Karpas-422 (cell line): ENCODE results near the gene KCNH6. TPM values are rescaled to one million over a fixed set of nuclear protein-coding genes. Genes with fewer than 3 reads are reported as not detected.

Source experiments
- DNase-seq: peaks from one replicate; pipeline ENCODE4 v3.0.0-alpha.2; 2015
- H2AFZ ChIP-seq: fragments of 200-600 bp; sonication (generic); 2 replicates; pipeline ENCODE4 v1.6.1; 2014; ENCODE audit warnings: antibody characterized with exemption, low read length, mixed read lengths
- H3K27ac ChIP-seq: fragments of 200-600 bp; sonication (generic); 2 replicates; pipeline ENCODE4 v1.5.1; 2014; ENCODE audit warnings: mild to moderate bottlenecking, low read length, moderate library complexity
- H3K27me3 ChIP-seq: fragments of 200-600 bp; sonication (generic); 2 replicates; pipeline ENCODE4 v1.6.1; 2014; ENCODE audit warnings: low read length, mixed read lengths
- H3K36me3 ChIP-seq: fragments of 200-600 bp; sonication (generic); 2 replicates; pipeline ENCODE4 v1.6.1; 2014; ENCODE audit warnings: low read length, mixed read lengths; ENCODE audit not compliant: insufficient read depth
- H3K4me1 ChIP-seq: fragments of 200-600 bp; sonication (generic); 2 replicates; pipeline ENCODE4 v1.6.1; 2014; ENCODE audit warnings: mild to moderate bottlenecking, low read length, mixed read lengths
- H3K4me2 ChIP-seq: fragments of 200-600 bp; sonication (generic); 2 replicates; pipeline ENCODE4 v1.6.1; 2014; ENCODE audit warnings: low read length, low read depth, mild to moderate bottlenecking; ENCODE audit not compliant: poor library complexity, severe bottlenecking
- H3K4me3 ChIP-seq: fragments of 200-600 bp; sonication (generic); 2 replicates; pipeline ENCODE4 v1.5.1; 2014; ENCODE audit warnings: mild to moderate bottlenecking, antibody characterized with exemption, low read length, mixed read lengths
- H3K79me2 ChIP-seq: fragments of 200-600 bp; sonication (generic); 2 replicates; pipeline ENCODE4 v1.6.1; 2014; ENCODE audit warnings: mild to moderate bottlenecking, low read length, mixed read lengths
- H3K9ac ChIP-seq: fragments of 200-600 bp; sonication (generic); 2 replicates; pipeline ENCODE4 v1.6.0; 2014; ENCODE audit warnings: low read length
- H3K9me2 ChIP-seq: fragments of 200-600 bp; sonication (generic), shearing (Covaris generic); replicated peaks from 2 replicates; pipeline ENCODE4 v1.6.0; 2014; ENCODE audit warnings: mild to moderate bottlenecking, low read length, moderate library complexity; ENCODE audit not compliant: insufficient read depth
- H3K9me3 ChIP-seq: fragments of 300-700, 200-600 bp; sonication (generic); 2 replicates; pipeline ENCODE4 v1.6.1; 2014; ENCODE audit warnings: low read length, mixed read lengths
- H4K20me1 ChIP-seq: fragments of 200-600 bp; sonication (generic); 2 replicates; pipeline ENCODE4 v1.6.1; 2014; ENCODE audit warnings: mild to moderate bottlenecking, antibody characterized with exemption, low read length, low read depth; ENCODE audit not compliant: insufficient read depth
- total RNA-seq: library from RNA; depleted of rRNA; stranded (reverse); fragments of >200 nt; shearing (Covaris generic); gene quantifications from 2 replicates; pipeline ENCODE4 v1.2.3, GENCODE V29; 2014; ENCODE audit warnings: low replicate concordance

KCNH6 gene
- total RNA-seq, 1 experiment from 2014 or later, result not detected

DNA sequence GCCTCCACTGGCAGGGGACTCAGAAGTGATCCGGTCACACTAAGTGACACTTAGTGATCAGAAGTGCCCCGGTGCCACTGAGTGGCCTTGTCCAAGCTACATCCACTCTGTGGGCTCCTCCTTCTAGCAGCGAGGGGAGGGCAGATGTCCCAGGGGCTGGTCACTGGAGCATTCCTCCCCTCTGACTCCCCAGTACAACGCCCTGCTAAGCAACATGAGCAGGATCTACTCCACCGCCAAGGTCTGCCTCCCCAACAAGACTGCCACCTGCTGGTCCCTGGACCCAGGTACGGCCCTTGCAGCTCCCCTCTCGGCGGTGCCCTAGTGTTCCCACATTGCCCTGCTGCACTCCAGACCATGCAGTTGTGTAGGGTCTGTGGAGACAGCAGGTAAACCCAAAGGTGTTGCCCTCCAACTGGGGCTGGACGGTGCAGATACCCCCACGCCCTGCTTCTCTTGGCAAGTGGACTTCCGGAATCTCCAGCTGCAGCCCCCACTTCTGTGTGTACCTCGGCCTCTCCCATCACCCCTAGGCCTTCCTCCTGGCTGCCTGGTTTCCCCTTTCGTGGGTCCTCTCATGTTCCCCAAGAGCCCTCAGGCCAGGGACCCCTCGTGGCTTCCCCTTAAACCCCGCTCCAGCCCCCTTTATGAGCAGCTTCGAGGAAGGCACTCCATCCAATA lies 44.2 kb upstream of the KCNH6 start:
- Histone ChIP-seq H3K9ac (no peak overlapping the region), H3K36me3 (no peaks in the 10 kb centered on the region), H3K27ac (no peak overlapping the region), H2AFZ (no peak overlapping the region), H4K20me1 (no peaks in the 10 kb centered on the region), H3K9me3 (no peaks in the 10 kb centered on the region), H3K4me1 (peaks cover 66% of the 10 kb centered on the region), H3K79me2 (no peaks in the 10 kb centered on the region), H3K4me3 (no peak overlapping the region), H3K4me2 (peak overlapping the region; percentile 13), H3K27me3 (no peaks in the 10 kb centered on the region), H3K9me2 (no peaks in the 10 kb centered on the region)
- peak; percentile 94 for DNase-seq

GRCh38 chr17:63479495-63480184 lies 43.5 kb upstream of the KCNH6 start:
- no peak overlapping the region for H3K9ac ChIP-seq
- no peaks in the 10 kb centered on the region for H3K79me2 ChIP-seq
- no peaks in the 10 kb centered on the region for H3K9me2 ChIP-seq
- no peak overlapping the region for H2AFZ ChIP-seq
- H3K4me1 ChIP-seq, result peaks cover 70% of the 10 kb centered on the region
- no peaks in the 10 kb centered on the region for H3K36me3 ChIP-seq
- no peaks in the 10 kb centered on the region for H3K9me3 ChIP-seq
- no peak for DNase-seq
- H3K4me3 ChIP-seq, result no peak overlapping the region
- H3K4me2 ChIP-seq, result no peak overlapping the region
- H4K20me1 ChIP-seq, result no peaks in the 10 kb centered on the region
- no peaks in the 10 kb centered on the region for H3K27me3 ChIP-seq
- no peak overlapping the region for H3K27ac ChIP-seq

- no peaks in the 10 kb centered on the region for H3K9me3 ChIP-seq
- no peaks in the 10 kb centered on the region for H3K36me3 ChIP-seq
- no peaks in the 10 kb centered on the region for H4K20me1 ChIP-seq
- no peaks in the 10 kb centered on the region for H3K27me3 ChIP-seq
- H3K79me2 ChIP-seq, result no peaks in the 10 kb centered on the region
- peaks cover 70% of the 10 kb centered on the region for H3K4me1 ChIP-seq
- H3K9ac ChIP-seq, result peak overlapping the region; percentile 37; the same call in 1 of the 2 replicates
- DNase-seq, result no peak
- no peak overlapping the region for H3K27ac ChIP-seq
- H3K4me2 ChIP-seq, result peak overlapping the region; percentile 63
- no peak overlapping the region for H2AFZ ChIP-seq
- peak overlapping the region; percentile 20; the same call in 1 of the 2 replicates for H3K4me3 ChIP-seq
- H3K9me2 ChIP-seq, result no peaks in the 10 kb centered on the region
Observed at GRCh38 chr17:63480192-63480784, 42.9 kb upstream of the KCNH6 start.

DNA sequence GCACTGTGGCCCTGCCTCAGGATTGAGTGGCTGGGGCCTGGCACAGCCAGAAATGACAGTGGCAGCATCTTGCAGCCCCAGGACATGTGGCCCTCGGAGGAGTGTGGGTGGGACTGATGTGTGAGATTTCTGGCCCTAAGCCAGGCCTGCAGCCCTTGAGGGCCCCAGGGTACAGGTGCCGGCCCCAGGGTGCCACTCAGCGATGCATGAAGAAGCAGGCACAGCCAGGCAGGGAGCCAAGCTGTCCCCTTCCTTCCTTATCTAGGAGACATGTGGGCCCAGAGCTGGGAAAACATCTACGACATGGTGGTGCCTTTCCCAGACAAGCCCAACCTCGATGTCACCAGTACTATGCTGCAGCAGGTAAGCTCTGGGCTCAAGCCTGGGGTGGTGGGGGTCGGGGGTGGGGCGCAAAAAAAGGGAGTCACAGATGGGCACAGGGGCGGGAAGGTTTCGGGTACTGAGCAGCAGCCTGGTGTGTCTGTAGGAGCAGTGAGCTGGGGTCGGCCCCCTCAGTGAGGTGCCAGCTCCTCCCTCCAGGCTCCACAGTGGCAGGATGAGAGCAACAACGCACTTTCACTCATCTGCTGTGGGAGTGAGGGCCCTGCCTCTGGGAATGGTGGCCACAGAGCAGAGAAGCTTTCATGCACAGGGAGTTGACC lies 42.2 kb upstream of the KCNH6 start:
- Histone ChIP-seq H3K4me1 (peaks cover 67% of the 10 kb centered on the region), H2AFZ (no peak overlapping the region), H3K27me3 (no peaks in the 10 kb centered on the region), H3K9me3 (no peaks in the 10 kb centered on the region), H3K4me3 (peak overlapping the region; percentile 20; the same call in 1 of the 2 replicates), H3K79me2 (no peaks in the 10 kb centered on the region), H3K36me3 (no peaks in the 10 kb centered on the region), H3K4me2 (peak overlapping the region; percentile 63), H3K27ac (no peak overlapping the region), H4K20me1 (no peaks in the 10 kb centered on the region), H3K9ac (peak overlapping the region; percentile 37; the same call in 1 of the 2 replicates), H3K9me2 (no peaks in the 10 kb centered on the region)
- DNase-seq, result peak; percentile 84

- Histone ChIP-seq H3K36me3 (no peaks in the 10 kb centered on the region), H3K9me3 (no peaks in the 10 kb centered on the region), H3K27ac (no peak overlapping the region), H3K4me2 (peak overlapping the region; percentile 63), H3K27me3 (no peaks in the 10 kb centered on the region), H3K9me2 (no peaks in the 10 kb centered on the region), H4K20me1 (no peaks in the 10 kb centered on the region), H2AFZ (no peak overlapping the region), H3K4me1 (peaks cover 67% of the 10 kb centered on the region), H3K9ac (peak overlapping the region; percentile 37; the same call in 1 of the 2 replicates), H3K79me2 (no peaks in the 10 kb centered on the region), H3K4me3 (peak overlapping the region; percentile 20; the same call in 1 of the 2 replicates)
- no peak for DNase-seq
Observed at GRCh38 chr17:63481488-63481870, 41.7 kb upstream of the KCNH6 start.

GRCh38 chr17:63482509-63482908 lies 40.6 kb upstream of the KCNH6 start:
- H3K9ac ChIP-seq, result no peak overlapping the region
- H3K4me1 ChIP-seq, result peaks cover 69% of the 10 kb centered on the region
- no peak overlapping the region for H3K4me2 ChIP-seq
- no peaks in the 10 kb centered on the region for H3K27me3 ChIP-seq
- H3K4me3 ChIP-seq, result no peak overlapping the region
- H3K36me3 ChIP-seq, result no peaks in the 10 kb centered on the region
- no peaks in the 10 kb centered on the region for H4K20me1 ChIP-seq
- no peaks in the 10 kb centered on the region for H3K9me3 ChIP-seq
- no peaks in the 10 kb centered on the region for H3K79me2 ChIP-seq
- H3K9me2 ChIP-seq, result no peaks in the 10 kb centered on the region
- H2AFZ ChIP-seq, result no peak overlapping the region
- DNase-seq, result no peak
- H3K27ac ChIP-seq, result no peak overlapping the region

DNA sequence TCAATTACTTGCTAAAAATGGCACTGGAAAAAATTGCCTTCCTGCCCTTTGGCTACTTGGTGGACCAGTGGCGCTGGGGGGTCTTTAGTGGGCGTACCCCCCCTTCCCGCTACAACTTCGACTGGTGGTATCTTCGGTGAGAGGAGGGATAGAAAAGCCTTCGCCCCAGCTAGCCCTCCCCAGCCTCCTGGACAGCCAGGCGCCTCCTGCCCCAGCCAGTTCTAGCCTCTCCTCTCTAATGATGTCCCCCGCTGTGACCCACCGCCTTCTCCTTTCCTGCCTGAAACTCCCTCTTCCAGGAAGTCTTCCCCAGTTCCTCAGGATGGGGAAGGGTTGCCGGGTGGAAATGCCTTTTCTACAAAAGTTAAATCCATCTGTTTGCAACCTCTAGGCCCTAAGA lies 40.1 kb upstream of the KCNH6 start:
- Histone ChIP-seq H3K4me2 (no peak overlapping the region), H3K27ac (no peak overlapping the region), H3K27me3 (no peaks in the 10 kb centered on the region), H3K79me2 (no peaks in the 10 kb centered on the region), H3K9ac (no peak overlapping the region), H3K9me3 (no peaks in the 10 kb centered on the region), H3K36me3 (no peaks in the 10 kb centered on the region), H3K9me2 (no peaks in the 10 kb centered on the region), H3K4me3 (no peak overlapping the region), H4K20me1 (no peaks in the 10 kb centered on the region), H2AFZ (no peak overlapping the region), H3K4me1 (peaks cover 66% of the 10 kb centered on the region)
- DNase-seq, result no peak
